Parathyroid adenoma (tissue), 2 donors: Measurements from ENCODE around the gene EGFR.

Experiments used
- H2AFZ ChIP-seq: fragments of 300-600 bp; sonication (generic); one replicate; pipeline ENCODE4 v1.7.0; 2017; ENCODE audit warnings: antibody characterized with exemption, mild to moderate bottlenecking
- H3K27ac ChIP-seq: fragments of 300-600 bp; sonication (generic); one replicate; pipeline ENCODE4 v1.7.0; 2017
- H3K27me3 ChIP-seq: fragments of 300-600 bp; sonication (generic); one replicate; pipeline ENCODE4 v1.7.0; 2017; ENCODE audit warnings: low read length; ENCODE audit not compliant: control insufficient read depth, insufficient read depth
- H3K36me3 ChIP-seq: fragments of 300-600 bp; sonication (generic); one replicate; pipeline ENCODE4 v1.7.0; 2017; ENCODE audit warnings: low read length; ENCODE audit not compliant: control insufficient read depth, insufficient read depth
- H3K4me1 ChIP-seq: fragments of 300-600 bp; sonication (generic); one replicate; pipeline ENCODE4 v1.7.0; 2017; ENCODE audit warnings: control low read depth
- H3K4me2 ChIP-seq: fragments of 300-600 bp; sonication (generic); one replicate; pipeline ENCODE4 v1.7.0; 2017; ENCODE audit warnings: low read length
- H3K4me3 ChIP-seq: fragments of 300-600 bp; sonication (generic); one replicate; pipeline ENCODE4 v1.7.0; 2017; ENCODE audit warnings: low read depth, low read length
- H3K79me2 ChIP-seq: fragments of 300-600 bp; sonication (generic); one replicate; pipeline ENCODE4 v1.7.0; 2017; ENCODE audit warnings: control low read depth
- H3K9ac ChIP-seq: fragments of 300-600 bp; sonication (generic); one replicate; pipeline ENCODE4 v1.7.0; 2017; ENCODE audit warnings: mild to moderate bottlenecking
- H3K9me3 ChIP-seq: fragments of 300-600 bp; sonication (generic); one replicate; pipeline ENCODE4 v1.7.0; 2017; ENCODE audit warnings: low read length; ENCODE audit not compliant: control insufficient read depth
- CTCF ChIP-seq: fragments of 300-600 bp; sonication (generic); IDR thresholded peaks from one replicate; pipeline ENCODE4 v1.7.0; 2017; ENCODE audit warnings: antibody characterized with exemption, mild to moderate bottlenecking
- donor health status: primary hyperparathyroidism.

The EGFR gene

GRCh38 chr7:55140221-55140940 lies 121.6 kb downstream of the EGFR start:
- Histone ChIP-seq H2AFZ (no peak overlapping the region), H3K4me3 (no peak overlapping the region), H3K9ac (no peak overlapping the region), H3K27ac (no peak overlapping the region), H3K4me2 (no peak overlapping the region), H3K79me2 (no peaks in the 10 kb centered on the region), H3K36me3 (no peaks in the 10 kb centered on the region), H3K27me3 (no peaks in the 10 kb centered on the region), H3K4me1 (no peaks in the 10 kb centered on the region), H3K9me3 (no peaks in the 10 kb centered on the region)
- no peak for TF ChIP-seq CTCF

- Histone ChIP-seq H3K79me2 (no peaks in the 10 kb centered on the region), H3K27ac (no peak overlapping the region), H3K9ac (no peak overlapping the region)
Measured at GRCh38 chr7:55140941-55141278, 122.1 kb downstream of the EGFR start.

GRCh38 chr7:55142919-55143600 lies 124.2 kb downstream of the EGFR start:
- H3K27me3 ChIP-seq: no peaks in the 10 kb centered on the region
- TF ChIP-seq CTCF: no peak
- no peaks in the 10 kb centered on the region for H3K79me2 ChIP-seq
- H3K4me1 ChIP-seq: no peaks in the 10 kb centered on the region
- H3K36me3 ChIP-seq: no peaks in the 10 kb centered on the region
- H3K9me3 ChIP-seq: no peaks in the 10 kb centered on the region
- H3K4me2 ChIP-seq: no peak overlapping the region
- no peak overlapping the region for H3K4me3 ChIP-seq
- no peak overlapping the region for H3K9ac ChIP-seq
- no peak overlapping the region for H3K27ac ChIP-seq
- no peak overlapping the region for H2AFZ ChIP-seq

More at GRCh38 chr7:55140941-55141278, 122.1 kb downstream of the EGFR start:
- H3K36me3 ChIP-seq: no peaks in the 10 kb centered on the region
- H3K4me2 ChIP-seq: no peak overlapping the region
- H3K9me3 ChIP-seq: no peaks in the 10 kb centered on the region
- H3K4me3 ChIP-seq: no peak overlapping the region
- H2AFZ ChIP-seq: no peak overlapping the region
- no peaks in the 10 kb centered on the region for H3K4me1 ChIP-seq
- H3K27me3 ChIP-seq: no peaks in the 10 kb centered on the region
- no peak for TF ChIP-seq CTCF

GRCh38 chr7:55144333-55145317 lies 125.8 kb downstream of the EGFR start:
- Histone ChIP-seq H3K4me3 (no peak overlapping the region), H3K4me2 (no peak overlapping the region), H3K9ac (no peak overlapping the region), H3K9me3 (no peaks in the 10 kb centered on the region), H2AFZ (no peak overlapping the region), H3K79me2 (no peaks in the 10 kb centered on the region), H3K36me3 (no peaks in the 10 kb centered on the region), H3K4me1 (no peaks in the 10 kb centered on the region), H3K27me3 (no peaks in the 10 kb centered on the region), H3K27ac (no peak overlapping the region)
- TF ChIP-seq CTCF: no peak
